ENCODE measurements around the gene BPHL. TPM values are rescaled to one million over a fixed set of nuclear protein-coding genes. Genes with fewer than 3 reads are reported as not detected.

BPHL gene
- polyA plus RNA-seq, 1 donor (not counting 4 experiments of a cell fraction or from before 2014, with no cell fraction given), result 21.9 TPM

DNA sequence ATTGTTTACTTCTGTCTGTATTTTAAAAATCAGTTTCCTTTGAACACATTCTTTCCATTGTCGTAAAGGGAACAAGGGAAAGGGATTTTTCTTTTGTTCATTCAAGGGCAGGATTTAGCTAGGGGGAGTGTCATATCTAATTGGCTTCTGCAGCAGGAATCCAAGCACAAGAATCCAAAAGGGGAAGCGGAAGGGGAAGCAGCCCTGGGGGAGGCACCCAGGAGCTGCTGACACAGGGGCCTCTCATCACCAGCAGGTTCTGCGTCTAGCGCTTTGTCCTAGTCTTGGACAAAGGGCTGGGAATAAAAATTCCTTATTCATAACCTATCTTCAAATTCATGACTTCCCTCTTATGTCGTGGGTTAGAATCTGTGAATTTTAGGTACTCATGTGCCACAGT is 36.6 kb upstream of the BPHL start:
- Histone ChIP-seq H4K20me1 (ENCODE audit: control insufficient read depth, extremely low read depth, insufficient read depth, low read length) (no peaks in the 10 kb centered on the region), H3K36me3 (ENCODE audit: control insufficient read depth in 2 of 2, extremely low read depth in 1 of 2, insufficient read depth in 2 of 2, low read length in 2 of 2) (peaks cover 20 to 25% of the 10 kb centered on the region in 2 experiments), H3K27me3 (ENCODE audit: control insufficient read depth, extremely low read depth, insufficient read depth, low read length) (no peaks in the 10 kb centered on the region), H3K9me1 (ENCODE audit: control insufficient read depth, extremely low read depth, insufficient read depth, low read length) (peaks cover 3% of the 10 kb centered on the region), H3K9ac (ENCODE audit: control insufficient read depth, extremely low read depth, insufficient read depth, low read length) (no peak overlapping the region), H2AFZ (ENCODE audit: control insufficient read depth, low read length) (no peak overlapping the region), H3K79me2 (ENCODE audit: control insufficient read depth, insufficient read depth, low read length) (peaks cover 5% of the 10 kb centered on the region), H3K4me2 (ENCODE audit: control insufficient read depth, extremely low read depth, insufficient read depth, low read depth, low read length) (no peak overlapping the region), H3K4me1 (ENCODE audit: control insufficient read depth, extremely low read depth, insufficient read depth, low read length) (no peaks in the 10 kb centered on the region), H3K27ac (ENCODE audit: control insufficient read depth, insufficient read depth, low read length) (no peak overlapping the region), H3K9me3 (ENCODE audit: control insufficient read depth, low read depth, low read length) (no peaks in the 10 kb centered on the region), H3K4me3 (ENCODE audit: control insufficient read depth in 2 of 3, extremely low read depth in 1 of 3, insufficient read depth in 2 of 3, low read depth in 1 of 3, low read length in 3 of 3) (no peak overlapping the region)
- no peak for TF ChIP-seq EZH2 (IDR thresholded peaks at IDR 0.05; ENCODE audit: low read length)
- TF ChIP-seq, protein P1, sequence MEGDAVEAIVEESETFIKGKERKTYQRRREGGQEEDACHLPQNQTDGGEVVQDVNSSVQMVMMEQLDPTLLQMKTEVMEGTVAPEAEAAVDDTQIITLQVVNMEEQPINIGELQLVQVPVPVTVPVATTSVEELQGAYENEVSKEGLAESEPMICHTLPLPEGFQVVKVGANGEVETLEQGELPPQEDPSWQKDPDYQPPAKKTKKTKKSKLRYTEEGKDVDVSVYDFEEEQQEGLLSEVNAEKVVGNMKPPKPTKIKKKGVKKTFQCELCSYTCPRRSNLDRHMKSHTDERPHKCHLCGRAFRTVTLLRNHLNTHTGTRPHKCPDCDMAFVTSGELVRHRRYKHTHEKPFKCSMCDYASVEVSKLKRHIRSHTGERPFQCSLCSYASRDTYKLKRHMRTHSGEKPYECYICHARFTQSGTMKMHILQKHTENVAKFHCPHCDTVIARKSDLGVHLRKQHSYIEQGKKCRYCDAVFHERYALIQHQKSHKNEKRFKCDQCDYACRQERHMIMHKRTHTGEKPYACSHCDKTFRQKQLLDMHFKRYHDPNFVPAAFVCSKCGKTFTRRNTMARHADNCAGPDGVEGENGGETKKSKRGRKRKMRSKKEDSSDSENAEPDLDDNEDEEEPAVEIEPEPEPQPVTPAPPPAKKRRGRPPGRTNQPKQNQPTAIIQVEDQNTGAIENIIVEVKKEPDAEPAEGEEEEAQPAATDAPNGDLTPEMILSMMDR (optimal IDR thresholded peaks at IDR 0.05 in 1 of 3, IDR thresholded peaks at IDR 0.05 in 1 of 3, conservative IDR thresholded peaks at IDR 0.05 in 1 of 3; ENCODE audit: extremely low read depth in 1 of 3, insufficient read depth in 2 of 3, low read length in 3 of 3), result no peak
- FAIRE-seq (no peak), DNase-seq (ENCODE audit: low read depth, low spot score) (no peak)
- dilution Hi-C loops (cut with MboI; ENCODE audit: extremely low pct_ligation_motif_present, low sequenced_read_pairs), result no loop called here

DNA sequence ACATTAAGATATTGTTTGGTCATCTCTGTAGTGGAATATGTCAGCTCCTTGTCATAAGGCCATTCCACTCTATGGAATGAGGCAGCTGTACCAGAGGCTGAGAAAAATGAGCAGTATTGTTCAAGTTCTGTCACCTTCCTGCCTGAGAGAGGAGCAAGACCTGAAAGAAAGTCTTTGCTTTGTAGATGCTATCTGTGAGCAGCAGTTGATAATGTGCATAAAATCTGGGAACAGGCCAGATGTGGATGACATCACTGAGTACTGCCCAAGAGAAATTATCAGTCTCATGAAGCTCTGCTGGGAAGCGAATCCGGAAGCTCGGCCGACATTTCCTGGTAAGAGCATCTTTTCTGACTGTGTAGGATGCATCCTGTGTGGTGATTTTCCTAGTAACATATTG is 33.4 kb upstream of the BPHL start:
- no peaks in the 10 kb centered on the region for H3K27me3 ChIP-seq (ENCODE audit: control insufficient read depth, extremely low read depth, insufficient read depth, low read length)
- peaks cover 15% of the 10 kb centered on the region for H3K4me1 ChIP-seq (ENCODE audit: control insufficient read depth, extremely low read depth, insufficient read depth, low read length)
- H3K27ac ChIP-seq (ENCODE audit: control insufficient read depth, insufficient read depth, low read length), result no peak overlapping the region
- dilution Hi-C loops (cut with MboI; ENCODE audit: extremely low pct_ligation_motif_present, low sequenced_read_pairs), result no loop called here
- no peaks in the 10 kb centered on the region for H3K79me2 ChIP-seq (ENCODE audit: control insufficient read depth, insufficient read depth, low read length)
- no peak overlapping the region for H2AFZ ChIP-seq (ENCODE audit: control insufficient read depth, low read length)
- no peaks in the 10 kb centered on the region for H3K9me1 ChIP-seq (ENCODE audit: control insufficient read depth, extremely low read depth, insufficient read depth, low read length)
- FAIRE-seq (no peak), DNase-seq (ENCODE audit: low read depth, low spot score) (no peak)
- no peaks in the 10 kb centered on the region for H4K20me1 ChIP-seq (ENCODE audit: control insufficient read depth, extremely low read depth, insufficient read depth, low read length)
- H3K4me2 ChIP-seq (ENCODE audit: control insufficient read depth, extremely low read depth, insufficient read depth, low read depth, low read length), result no peak overlapping the region
- H3K36me3 ChIP-seq (ENCODE audit: control insufficient read depth in 2 of 2, extremely low read depth in 1 of 2, insufficient read depth in 2 of 2, low read length in 2 of 2), result peaks cover 10 to 20% of the 10 kb centered on the region in 2 experiments
- no peaks in the 10 kb centered on the region for H3K9me3 ChIP-seq (ENCODE audit: control insufficient read depth, low read depth, low read length)
- no peak overlapping the region for H3K9ac ChIP-seq (ENCODE audit: control insufficient read depth, extremely low read depth, insufficient read depth, low read length)
- TF ChIP-seq, protein P1 (optimal IDR thresholded peaks at IDR 0.05 in 1 of 3, IDR thresholded peaks at IDR 0.05 in 1 of 3, conservative IDR thresholded peaks at IDR 0.05 in 1 of 3; ENCODE audit: extremely low read depth in 1 of 3, insufficient read depth in 2 of 3, low read length in 3 of 3), result no peak
- TF ChIP-seq EZH2 (IDR thresholded peaks at IDR 0.05; ENCODE audit: low read length), result no peak
- H3K4me3 ChIP-seq (ENCODE audit: control insufficient read depth in 2 of 3, extremely low read depth in 1 of 3, insufficient read depth in 2 of 3, low read depth in 1 of 3, low read length in 3 of 3), result no peak overlapping the region
